NCI-H128 (cell line): Measurements from ENCODE around the gene EIF4B.
"Not testable (repeated sequence)": the region's sequence is repeated elsewhere in the genome, so short reads cannot be mapped to it uniquely, and the experiment has no call there.

Experiments
- DNase-seq: peaks from one replicate; lab custom pipeline; 2025; ENCODE audit not compliant: unreplicated experiment; lab: John Stamatoyannopoulos, UW

EIF4B gene

GRCh38 chr12:52993558-52993869 lies 12.7 kb upstream of the EIF4B start:
- DNase-seq, result no peak

- DNase-seq, result no peak
Observed at GRCh38 chr12:53004178-53004577, 2.1 kb upstream of the EIF4B start.

- DNase-seq, result no peak
Observed at GRCh38 chr12:53004582-53004981, 1.7 kb upstream of the EIF4B start.

GRCh38 chr12:53005215-53005985 lies 856 bp upstream of the EIF4B start:
- DNase-seq, result no peak

- DNase-seq, result peak; percentile 48
Observed at GRCh38 chr12:53006810-53007309, 604 bp downstream of the EIF4B start.

- DNase-seq, result no peak
Observed at GRCh38 chr12:53007343-53007742, 1.1 kb downstream of the EIF4B start.

- DNase-seq, result not testable (repeated sequence)
Observed at GRCh38 chr12:53008760-53009159, 2.5 kb downstream of the EIF4B start.

GRCh38 chr12:53010955-53011354 lies 4.7 kb downstream of the EIF4B start:
- DNase-seq, result no peak

GRCh38 chr12:53011889-53012288 lies 5.6 kb downstream of the EIF4B start:
- DNase-seq, result no peak

- DNase-seq, result no peak
Observed at GRCh38 chr12:53012928-53013327, 6.7 kb downstream of the EIF4B start.

GRCh38 chr12:53014709-53015108 lies 8.5 kb downstream of the EIF4B start:
- no peak for DNase-seq

GRCh38 chr12:53025250-53025649 lies 19.0 kb downstream of the EIF4B start:
- DNase-seq, result no peak

- not testable (repeated sequence) for DNase-seq
Observed at GRCh38 chr12:53027014-53027413, 20.8 kb downstream of the EIF4B start.

GRCh38 chr12:53031616-53032015 lies 25.4 kb downstream of the EIF4B start:
- DNase-seq, result no peak

GRCh38 chr12:53033832-53034231 lies 27.6 kb downstream of the EIF4B start:
- DNase-seq, result not testable (repeated sequence)

- no peak for DNase-seq
Observed at GRCh38 chr12:53034459-53034858, 28.2 kb downstream of the EIF4B start.

GRCh38 chr12:53036802-53037201 lies 30.5 kb downstream of the EIF4B start:
- no peak for DNase-seq

GRCh38 chr12:53039851-53040250 lies 33.6 kb downstream of the EIF4B start:
- no peak for DNase-seq

GRCh38 chr12:53042607-53043454 lies 36.6 kb downstream of the EIF4B start:
- DNase-seq, result no peak

- DNase-seq, result no peak
Observed at GRCh38 chr12:53044052-53044581, 37.9 kb downstream of the EIF4B start.

- no peak for DNase-seq
Observed at GRCh38 chr12:53044896-53045695, 38.8 kb downstream of the EIF4B start.
